Stomach (tissue), 9 donors: ENCODE data around the gene IPO9. TPM values are rescaled to one million over a fixed set of nuclear protein-coding genes. Genes with fewer than 3 reads are reported as not detected.
A peak's percentile ranks its signal among the peaks of the same experiment; 100 is the strongest.

Source experiments
- DNase-seq, 2 donors: peaks; one replicate each; pipeline versions ENCODE4 v3.0.0 to v3.0.0-alpha.2; 2013 to 2019
- H3K27ac ChIP-seq, 5 donors: fragments of 200-600 bp in 4 of 5; sonication (generic) in 4 of 5; one replicate each; pipeline ENCODE4 v1.5.1; 2013 to 2019; ENCODE audit warnings: mild to moderate bottlenecking in 1 of 5, moderate library complexity in 1 of 5
- H3K27me3 ChIP-seq, 3 donors: fragments of 200-600 bp; sonication (generic); one replicate each; pipeline ENCODE4 v1.5.1; 2017 to 2019; ENCODE audit warnings: mixed run types in 1 of 3
- H3K36me3 ChIP-seq, 4 donors: fragments of 200-600 bp; sonication (generic); 1 replicate in 3 of 4; 2 replicates in 1 of 4; pipeline ENCODE4 v1.5.1; 2016 to 2019
- H3K4me1 ChIP-seq, 4 donors: fragments of 200-600 bp; sonication (generic); one replicate each; pipeline ENCODE4 v1.5.1; 2016 to 2019
- H3K4me3 ChIP-seq, 4 donors: fragments of 200-600 bp; sonication (generic) in 3 of 4; one replicate each; pipeline ENCODE4 v1.5.1; 2016 to 2019; ENCODE audit warnings: mild to moderate bottlenecking in 1 of 4
- H3K9me3 ChIP-seq, 4 donors: fragments of 200-600 bp; sonication (generic); one replicate each; pipeline ENCODE4 v1.5.1; 2016 to 2019
- CTCF ChIP-seq, 7 experiments: fragments of 450-650 bp in 4 of 7; fragments of 200-600 bp in 3 of 7; sonication (generic) in 3 of 7; IDR thresholded peaks; one replicate each; pipeline ENCODE4 v1.5.1; 2016 to 2019; ENCODE audit warnings: antibody characterized with exemption in 7 of 7, control low read depth in 2 of 7, mild to moderate bottlenecking in 1 of 7
- EP300 ChIP-seq: sonication (generic); formaldehyde crosslinking; IDR thresholded peaks from one replicate; pipeline ENCODE4 v1.6.1; 2017; ENCODE audit warnings: antibody characterized with exemption
- POLR2A ChIP-seq, 4 donors: fragments of 450-650 bp; IDR thresholded peaks; one replicate each; pipeline ENCODE4 v1.6.1; 2016; ENCODE audit warnings: antibody characterized with exemption in 4 of 4, control low read depth in 2 of 4, mild to moderate bottlenecking in 1 of 4, moderate library complexity in 1 of 4
- POLR2AphosphoS5 ChIP-seq, 3 donors: sonication (generic); formaldehyde crosslinking; IDR thresholded peaks; one replicate each; pipeline ENCODE4 v1.6.1; 2016; ENCODE audit warnings: antibody characterized with exemption in 3 of 3
- WGBS, 5 donors: extraction: QIAGEN DNeasy Blood & Tissue Kit in 3 of 5; methylation state at CpG; one replicate each; pipeline versions ENCODE4 v1.1.5 to v1.1.7; 2013 to 2018; 5-methylcytosine and 5-hydroxymethylcytosine counted together
- intact Hi-C: fragments of 100-400 bp; cut with DNase I; formaldehyde crosslinking; loops from one replicate; pipeline ENCODE4 v1.15.1; 2023; ENCODE audit warnings: low total_unique reads
- polyA plus RNA-seq, 3 donors: library from polyadenylated mRNA; stranded (reverse); fragments of 200-250 nt; gene quantifications; one replicate each; pipeline ENCODE4 v1.2.3, GENCODE V29; 2013
- total RNA-seq, 5 donors: library from RNA; depleted of rRNA; stranded (reverse); fragments of >200 nt; gene quantifications; one replicate each; pipeline versions ENCODE4 v1.1.0 to v1.2.3, GENCODE V29; 2014 to 2016
- donor health status: healthy with polysubstance abuse.
- donor health status: Bipolar disorder and iron deficiency.
- donor health status: healthy.

The IPO9 gene
- total and polyA plus RNA-seq, 8 donors = 5.2 to 27.9 (median 12.1) TPM

- intact Hi-C loops = no loop called here
- peaks cover 0 to 12% (median 4%) of the 10 kb centered on the region in 4 donors for H3K4me1 ChIP-seq
- H3K36me3 ChIP-seq = peaks cover 41 to 92% (median 89%) of the 10 kb centered on the region in 4 donors
- no peaks in the 10 kb centered on the region for H3K9me3 ChIP-seq
- TF ChIP-seq POLR2A (IDR thresholded peaks at IDR 0.05) (no peak), POLR2AphosphoS5 (IDR thresholded peaks at IDR 0.05) (no peak), EP300 (no peak), CTCF (IDR thresholded peaks at IDR 0.05) (no peak)
- 78 to 92% (median 83%) methylated on average over 2 of the region's 2 CpGs for WGBS, 5 donors
- DNase-seq = no peak
- H3K27me3 ChIP-seq = no peaks in the 10 kb centered on the region
- no peak overlapping the region for H3K27ac ChIP-seq
- H3K4me3 ChIP-seq = no peak overlapping the region
Measured at GRCh38 chr1:201785291-201785690, 43.7 kb upstream of the IPO9 start.

DNA sequence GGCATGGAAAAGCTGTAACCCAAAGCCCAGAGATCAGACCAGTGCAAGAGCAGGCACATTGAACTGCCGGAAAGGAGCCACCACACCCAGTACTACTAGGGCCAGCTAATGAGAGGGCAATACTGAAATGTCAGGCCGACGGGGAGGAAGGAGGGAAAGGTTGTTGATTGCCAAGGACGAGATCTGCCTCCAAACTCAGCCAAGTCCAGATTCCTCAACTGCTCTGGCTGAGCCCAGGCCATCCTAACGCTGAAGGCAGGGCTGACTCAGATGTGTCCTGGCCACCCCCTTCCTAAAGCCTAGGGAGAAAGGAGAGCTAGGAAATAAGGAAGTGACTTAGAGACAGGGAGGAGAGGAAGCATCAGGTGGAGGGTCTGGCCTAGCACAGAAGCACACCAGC lies 42.1 kb upstream of the IPO9 start:
- H3K27ac ChIP-seq = peak overlapping the region in 1 of 5 donors; percentile 50
- H3K27me3 ChIP-seq = no peaks in the 10 kb centered on the region
- TF ChIP-seq POLR2A (IDR thresholded peaks at IDR 0.05) (no peak), CTCF (IDR thresholded peaks at IDR 0.05) (no peak), POLR2AphosphoS5 (IDR thresholded peaks at IDR 0.05) (no peak), EP300 (no peak)
- intact Hi-C loops = no loop called here
- no peak for DNase-seq
- no peak overlapping the region for H3K4me3 ChIP-seq
- WGBS, 5 donors = 50 to 82% (median 74%) methylated on average over 5 of the region's 5 CpGs
- H3K9me3 ChIP-seq = no peaks in the 10 kb centered on the region
- H3K4me1 ChIP-seq = peaks cover 9 to 27% (median 19%) of the 10 kb centered on the region in 4 donors
- peaks cover 44 to 88% (median 83%) of the 10 kb centered on the region in 4 donors for H3K36me3 ChIP-seq

DNA sequence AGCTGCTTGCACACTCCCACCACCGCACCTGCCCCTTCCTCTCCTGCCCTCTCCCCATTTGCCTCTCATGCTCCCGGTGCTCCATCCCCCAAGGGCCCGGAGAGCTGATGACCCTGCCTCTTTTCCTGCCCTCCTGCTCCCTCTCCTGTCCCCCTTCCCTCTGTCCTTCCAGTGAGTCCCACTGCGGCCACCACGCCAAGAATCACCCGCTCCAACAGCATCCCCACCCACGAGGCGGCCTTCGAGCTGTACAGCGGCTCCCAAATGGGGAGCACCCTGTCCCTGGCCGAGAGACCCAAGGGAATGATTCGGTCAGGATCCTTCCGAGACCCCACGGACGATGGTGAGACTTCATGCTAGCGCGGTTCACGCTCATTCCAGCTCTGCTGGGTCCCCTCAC lies 40.7 kb upstream of the IPO9 start:
- intact Hi-C loops = no loop called here
- H3K9me3 ChIP-seq = no peaks in the 10 kb centered on the region
- WGBS, 5 donors = 92 to 93% (median 93%) methylated on average over 18 of the region's 18 CpGs
- H3K27ac ChIP-seq = peak overlapping the region in 2 of 5 donors; percentile 18 to 81
- peaks cover 32 to 81% (median 68%) of the 10 kb centered on the region in 4 donors for H3K36me3 ChIP-seq
- TF ChIP-seq POLR2AphosphoS5 (IDR thresholded peaks at IDR 0.05) = no peak
- no peak for TF ChIP-seq POLR2A (IDR thresholded peaks at IDR 0.05)
- no peak for TF ChIP-seq CTCF (IDR thresholded peaks at IDR 0.05)
- no peak for TF ChIP-seq EP300
- DNase-seq = no peak
- H3K27me3 ChIP-seq = no peaks in the 10 kb centered on the region
- H3K4me3 ChIP-seq = no peak overlapping the region
- H3K4me1 ChIP-seq = peaks cover 18 to 42% (median 34%) of the 10 kb centered on the region in 4 donors

DNA sequence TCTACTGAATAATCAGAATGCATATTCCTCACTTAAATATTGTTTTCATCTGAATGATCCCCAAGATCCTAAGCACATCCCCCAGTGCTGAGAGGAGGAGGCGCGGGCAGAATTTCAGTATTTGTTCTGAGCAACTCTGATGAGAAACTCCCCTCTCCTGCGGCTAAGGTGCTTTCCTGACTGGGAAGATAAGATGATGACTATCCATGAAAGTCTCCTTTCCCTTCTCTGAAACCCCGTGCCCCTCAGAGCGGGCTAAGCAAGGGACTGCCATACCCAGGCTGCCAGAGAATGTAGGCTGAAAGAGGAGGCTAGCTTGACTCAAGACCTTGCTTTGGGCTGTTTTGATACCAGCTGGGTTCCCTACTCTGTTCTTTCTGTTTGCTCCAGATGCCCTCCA lies 39.7 kb upstream of the IPO9 start:
- peaks cover 27 to 81% (median 66%) of the 10 kb centered on the region in 4 donors for H3K36me3 ChIP-seq
- no peak for DNase-seq
- intact Hi-C loops = no loop called here
- H3K27me3 ChIP-seq = no peaks in the 10 kb centered on the region
- TF ChIP-seq POLR2AphosphoS5 (IDR thresholded peaks at IDR 0.05) (no peak), EP300 (no peak), CTCF (IDR thresholded peaks at IDR 0.05) (no peak), POLR2A (IDR thresholded peaks at IDR 0.05) (no peak)
- no peak overlapping the region for H3K4me3 ChIP-seq
- 91 to 93% (median 92%) methylated on average over 5 of the region's 5 CpGs for WGBS, 5 donors
- peak overlapping the region in 4 of 5 donors; percentile 60 to 81 (median 76) for H3K27ac ChIP-seq
- H3K4me1 ChIP-seq = peaks cover 18 to 42% (median 34%) of the 10 kb centered on the region in 4 donors
- no peaks in the 10 kb centered on the region for H3K9me3 ChIP-seq
